HepG2 (cell line): ENCODE data around the gene ZNF574. TPM values are rescaled to one million over a fixed set of nuclear protein-coding genes. Genes with fewer than 3 reads are reported as not detected.

Source experiments
- BORCS8-MEF2B ChIP-seq: sonication (generic); formaldehyde crosslinking; IDR thresholded peaks from 2 replicates; pipeline ENCODE4 v1.8.0; 2022; ENCODE audit warnings: mild to moderate bottlenecking, missing genetic modification reagents
- CENPT ChIP-seq: sonication (generic); formaldehyde crosslinking; IDR thresholded peaks from 2 replicates; pipeline ENCODE4 v1.8.0; 2022; ENCODE audit warnings: low read depth, mild to moderate bottlenecking, moderate library complexity, missing genetic modification reagents
- GPN1 ChIP-seq: sonication (generic); formaldehyde crosslinking; IDR thresholded peaks from 2 replicates; pipeline ENCODE4 v1.5.1; 2020; ENCODE audit warnings: missing genetic modification reagents, borderline replicate concordance
- NFE2L1 ChIP-seq: sonication (generic); formaldehyde crosslinking; IDR thresholded peaks from 2 replicates; pipeline ENCODE4 v1.4.0; 2020; ENCODE audit warnings: missing genetic modification reagents, mild to moderate bottlenecking, borderline replicate concordance
- PBX3 ChIP-seq: sonication (generic); formaldehyde crosslinking; IDR thresholded peaks from 2 replicates; pipeline ENCODE4 v1.8.1; 2023; ENCODE audit warnings: missing genetic modification reagents, inconsistent platforms, borderline replicate concordance
- ZBTB25 ChIP-seq: IDR thresholded peaks from 2 replicates; pipeline ENCODE4 v1.6.1; 2018; ENCODE audit warnings: missing genetic modification reagents
- ZBTB8A ChIP-seq: sonication (generic); formaldehyde crosslinking; IDR thresholded peaks from 2 replicates; pipeline ENCODE4 v1.4.0; 2020; ENCODE audit warnings: mild to moderate bottlenecking, low read depth, missing genetic modification reagents, borderline replicate concordance
- ZNF101 ChIP-seq: sonication (generic); formaldehyde crosslinking; IDR thresholded peaks from 2 replicates; pipeline ENCODE4 v1.4.0; 2020; ENCODE audit warnings: mild to moderate bottlenecking, low read depth, missing genetic modification reagents, borderline replicate concordance
- ZNF253 ChIP-seq: sonication (generic); formaldehyde crosslinking; IDR thresholded peaks from 2 replicates; pipeline ENCODE4 v1.8.0; 2022; ENCODE audit warnings: mild to moderate bottlenecking, missing genetic modification reagents, borderline replicate concordance
- ZNF512B ChIP-seq: sonication (generic); formaldehyde crosslinking; IDR thresholded peaks from 2 replicates; pipeline ENCODE4 v1.5.1; 2020; ENCODE audit warnings: missing genetic modification reagents, mild to moderate bottlenecking, borderline replicate concordance
- polyA plus RNA-seq, 8 experiments: library from polyadenylated mRNA; depleted of rRNA in 3 of 8; stranded (reverse) in 7 of 8; unstranded in 1 of 8; fragments of >200 nt; fragmentation: Illumina TruSeq in 4 of 8; extraction: Trizol in 4 of 8; gene quantifications; 2 replicates each; pipeline versions ENCODE4 v1.2.1 to v1.2.3, GENCODE V29; 2011 to 2016; ENCODE audit warnings: low read depth in 4 of 8, missing spikeins in 1 of 8, mixed read lengths in 1 of 8; ENCODE audit not compliant: insufficient read depth in 1 of 8
- total RNA-seq, 5 experiments: library from RNA; depleted of rRNA; stranded (reverse); fragments of >200 nt; fragmentation: Illumina TruSeq; extraction: Trizol; gene quantifications; 2 replicates each; pipeline ENCODE4 v1.2.3, GENCODE V29; 2016; ENCODE audit warnings: low read depth in 1 of 5

ZNF574 gene
- total and polyA plus RNA-seq, 2 of the 13 experiments (the other 11 are each of a cell fraction or from before 2014, with no cell fraction given): 7.7 to 7.9 TPM

GRCh38 chr19:42122691-42123607 is 47.0 kb downstream of the ZNF574 start (continued):
- TF ChIP-seq BORCS8-MEF2B (no peak), ZNF101 (no peak), ZBTB25 (CRISPR knock-in tag) (no peak), GPN1 (CRISPR knock-in tag) (no peak), ZBTB8A (no peak), NFE2L1 (CRISPR knock-in tag) (no peak), PBX3 (no peak), ZNF512B (no peak), CENPT (no peak), ZNF253 (CRISPR knock-in tag) (no peak)
- TF ChIP-seq, all 625 proteins: peak for 0
